Activated CD4-positive, alpha-beta memory T cell treated with anti-CD3 and anti-CD28 coated beads for 36 hours (primary cell): ENCODE measurements around the gene NDUFC1. TPM values are rescaled to one million over a fixed set of nuclear protein-coding genes. Genes with fewer than 3 reads are reported as not detected.
"Not testable (repeated sequence)": the region's sequence is repeated elsewhere in the genome, so short reads cannot be mapped to it uniquely, and the experiment has no call there.

Source experiments
- CTCF ChIA-PET: fragments of 350-600 bp; sonication (Branson Sonifier 250); formaldehyde crosslinking; loops from one replicate; lab custom pipeline; 2021; ENCODE audit warnings: antibody characterized with exemption, inconsistent platforms; lab: Charles Lee
- POLR2A ChIA-PET: fragments of 350-600 bp; sonication (Branson Sonifier 250); formaldehyde crosslinking; loops from one replicate; lab custom pipeline; 2021; ENCODE audit warnings: antibody characterized with exemption; lab: Charles Lee
- DNase-seq: peaks from one replicate; pipeline ENCODE4 v3.0.0-alpha.2; 2020
- H3K27ac Mint-ChIP-seq: one replicate; pipeline ENCODE4 v1.8.0; 2021; ENCODE audit warnings: mixed read lengths
- H3K27me3 Mint-ChIP-seq: one replicate; pipeline ENCODE4 v1.8.0; 2021; ENCODE audit warnings: mixed read lengths
- H3K36me3 Mint-ChIP-seq: one replicate; pipeline ENCODE4 v1.8.0; 2021; ENCODE audit warnings: mixed read lengths
- H3K4me1 Mint-ChIP-seq: one replicate; pipeline ENCODE4 v1.8.0; 2021; ENCODE audit warnings: low read depth, mixed read lengths
- H3K4me3 Mint-ChIP-seq: one replicate; pipeline ENCODE4 v1.8.0; 2021; ENCODE audit warnings: mild to moderate bottlenecking, mixed read lengths
- H3K9me3 Mint-ChIP-seq: one replicate; pipeline ENCODE4 v1.8.0; 2021; ENCODE audit warnings: mixed read lengths
- intact Hi-C: fragments of 100-400 bp; cut with micrococcal nuclease; formaldehyde crosslinking; loops from one replicate; pipeline ENCODE4 v1.15.1; 2023
- total RNA-seq, 2 experiments: library from RNA; stranded (reverse); gene quantifications; one replicate each; pipeline ENCODE4 v1.2.3, GENCODE V29; 2021

NDUFC1 gene
- total RNA-seq, 2 experiments from 2014 or later: 51.2 to 52.4 TPM

DNA sequence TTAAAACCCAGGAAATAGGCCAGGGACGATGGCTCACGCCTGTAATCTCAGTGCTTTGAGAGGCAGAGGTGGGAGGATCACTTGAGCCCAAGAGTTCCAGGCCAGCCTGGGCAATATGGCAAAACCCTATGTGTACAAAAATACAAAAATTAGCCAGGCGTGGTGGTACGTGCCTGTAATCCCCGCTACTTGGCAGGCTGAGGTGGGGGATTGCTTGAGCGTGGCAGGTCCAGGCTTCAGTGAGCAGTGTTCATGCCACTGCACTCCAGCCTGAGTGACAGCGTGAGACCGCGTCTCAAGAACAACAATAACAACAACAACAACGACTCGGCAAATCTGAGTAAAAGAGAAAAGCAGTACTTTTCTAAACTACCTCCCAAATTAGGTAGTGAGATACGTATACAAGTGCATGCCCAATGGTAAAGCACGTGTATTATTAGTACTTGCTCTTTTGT lies 13.0 kb upstream of the NDUFC1 start:
- POLR2A ChIA-PET: interaction anchor here (0.7 to 1.5 kb wide), 2 partner anchors 14 to 138 kb away, joined by 4 to 6 read pairs; partner anchors contain the start of genes ELF2 and NAA15
- peak overlapping the region; percentile 77 for H3K27ac Mint-ChIP-seq
- no peak for DNase-seq
- no peak overlapping the region for H3K4me3 Mint-ChIP-seq
- peaks cover 72% of the 10 kb centered on the region for H3K4me1 Mint-ChIP-seq
- CTCF ChIA-PET: interaction anchor here (1.0 to 1.4 kb wide), 2 partner anchors 10 to 19 kb away, joined by 3 to 5 read pairs; no protein-coding TSS in a partner anchor
- no peaks in the 10 kb centered on the region for H3K9me3 Mint-ChIP-seq
- H3K27me3 Mint-ChIP-seq: no peaks in the 10 kb centered on the region
- intact Hi-C loops: loop anchor here (2.0 kb wide), 1 partner anchor 16 kb away; no protein-coding TSS in a partner anchor
- H3K36me3 Mint-ChIP-seq: peaks cover 12% of the 10 kb centered on the region

DNA sequence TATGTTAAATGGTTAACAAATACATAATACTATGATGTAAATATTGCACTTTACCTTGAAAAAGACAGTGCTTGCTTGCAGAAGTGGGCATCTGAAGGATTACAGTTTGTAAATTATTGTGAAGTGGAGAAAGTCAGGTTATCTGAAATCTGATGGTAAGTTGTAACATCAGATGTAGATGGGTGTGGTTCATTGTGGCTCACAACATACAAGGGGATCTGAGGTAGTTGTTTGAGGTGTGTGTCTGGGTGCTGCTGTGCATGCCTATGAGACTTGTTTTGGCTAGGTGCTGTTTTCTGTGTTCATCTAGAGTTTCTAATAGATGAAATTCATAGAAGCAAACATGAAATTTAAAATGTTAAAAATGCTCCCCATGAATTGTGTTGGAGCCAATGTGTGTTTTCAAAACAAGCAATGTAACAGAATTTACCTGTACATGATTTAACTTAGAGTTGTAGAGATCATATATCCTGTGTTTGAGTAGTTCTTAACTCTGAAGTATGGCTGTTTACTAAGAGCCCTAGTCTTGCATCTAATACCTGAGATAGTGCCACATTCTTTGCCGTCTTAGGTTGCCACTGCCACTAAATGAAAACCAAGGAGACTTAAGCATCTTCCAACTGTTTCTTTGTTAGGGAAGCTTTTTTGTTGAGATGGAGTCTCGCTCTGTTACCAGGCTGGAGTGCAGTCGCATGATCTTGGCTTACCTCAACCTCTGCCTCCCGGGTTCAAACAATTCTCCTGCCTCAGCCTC lies 11.9 kb upstream of the NDUFC1 start:
- no peak for DNase-seq
- intact Hi-C loops: loop anchor here (2.0 kb wide), 1 partner anchor 17 kb away; no protein-coding TSS in a partner anchor
- Mint-ChIP-seq H3K36me3 (peaks cover 6% of the 10 kb centered on the region), H3K4me1 (peaks cover 65% of the 10 kb centered on the region), H3K4me3 (no peak overlapping the region), H3K27me3 (no peaks in the 10 kb centered on the region), H3K9me3 (no peaks in the 10 kb centered on the region), H3K27ac (peak overlapping the region; percentile 77)
- ChIA-PET CTCF (no interaction called here), POLR2A (interaction anchor here (0.7 to 1.5 kb wide), 2 partner anchors 13 to 137 kb away, joined by 4 to 6 read pairs; partner anchors contain the start of genes ELF2 and NAA15)

DNA sequence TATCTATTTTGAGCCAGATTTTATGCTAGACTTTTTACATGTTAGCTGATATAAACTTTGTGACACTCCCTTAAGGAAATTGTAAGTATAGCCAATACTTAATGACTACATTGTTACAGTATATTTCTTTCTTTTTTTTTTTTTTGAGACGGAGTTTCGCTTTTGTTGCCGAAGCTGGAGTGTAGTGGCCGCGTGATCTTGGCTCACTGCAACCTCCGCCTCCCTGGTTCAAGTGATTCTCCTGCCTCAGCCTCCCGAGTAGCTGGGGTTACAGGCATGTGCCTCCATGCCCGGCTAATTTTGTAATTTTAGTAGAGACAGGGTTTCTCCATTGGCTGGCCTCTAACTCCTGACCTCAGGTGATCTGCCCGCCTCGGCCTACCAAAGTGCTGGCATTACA lies 11.1 kb upstream of the NDUFC1 start:
- Mint-ChIP-seq H3K27ac (peak overlapping the region; percentile 77), H3K4me1 (peaks cover 65% of the 10 kb centered on the region), H3K4me3 (peak overlapping the region; percentile 37)
- H3K27me3 Mint-ChIP-seq, POLR2A ChIA-PET, H3K9me3 Mint-ChIP-seq, H3K36me3 Mint-ChIP-seq, DNase-seq, intact Hi-C loops, CTCF ChIA-PET: not testable (repeated sequence)

DNA sequence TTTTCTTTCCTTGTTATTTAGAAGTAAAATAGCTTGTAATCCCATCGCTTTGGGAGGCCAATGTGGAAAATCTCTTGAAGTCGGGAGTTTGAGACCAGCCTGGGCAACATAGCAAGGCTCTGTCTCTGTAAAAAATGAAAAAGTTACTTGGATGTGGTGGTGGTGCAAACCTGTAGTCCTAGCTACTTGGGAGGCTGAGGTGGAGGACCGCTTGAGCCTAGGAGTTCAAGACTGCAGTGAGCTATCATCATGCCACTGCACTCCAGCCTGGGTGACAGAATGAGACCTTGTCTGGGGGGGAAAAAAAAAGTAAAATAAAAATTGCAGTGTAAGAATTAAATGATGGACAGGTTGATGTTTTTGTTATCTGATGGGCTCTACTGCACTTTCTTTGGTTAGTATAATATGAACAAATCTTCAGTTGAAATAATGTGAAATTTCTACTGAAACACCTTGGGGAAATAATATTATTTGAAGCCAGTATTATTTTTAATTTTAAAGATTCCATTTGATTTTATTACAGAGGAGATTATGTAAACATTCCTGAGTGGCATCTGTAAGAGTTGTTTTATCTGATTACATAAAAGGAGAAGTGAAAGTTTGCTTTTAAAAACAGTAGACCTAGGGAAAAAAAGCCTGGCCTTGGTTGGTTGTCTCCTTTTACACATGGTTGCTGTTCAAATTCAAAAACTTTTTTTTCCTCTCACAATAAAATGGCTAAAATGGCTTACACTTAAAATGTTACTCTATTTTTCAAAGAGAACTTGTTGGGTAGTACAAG lies 10.5 kb upstream of the NDUFC1 start:
- ChIA-PET CTCF (no interaction called here), POLR2A (interaction anchor here (1.7 kb wide), 1 partner anchor 10 kb away, joined by 5 read pairs; the partner anchor contains the start of gene NDUFC1)
- no peaks in the 10 kb centered on the region for H3K27me3 Mint-ChIP-seq
- H3K27ac Mint-ChIP-seq: peak overlapping the region; percentile 30
- peaks cover 66% of the 10 kb centered on the region for H3K4me1 Mint-ChIP-seq
- no peak overlapping the region for H3K4me3 Mint-ChIP-seq
- H3K9me3 Mint-ChIP-seq: no peaks in the 10 kb centered on the region
- no peak for DNase-seq
- intact Hi-C loops: loop anchor here (1.0 kb wide), 1 partner anchor 10 kb away; the partner anchor contains the start of gene NDUFC1
- peaks cover 8% of the 10 kb centered on the region for H3K36me3 Mint-ChIP-seq

DNA sequence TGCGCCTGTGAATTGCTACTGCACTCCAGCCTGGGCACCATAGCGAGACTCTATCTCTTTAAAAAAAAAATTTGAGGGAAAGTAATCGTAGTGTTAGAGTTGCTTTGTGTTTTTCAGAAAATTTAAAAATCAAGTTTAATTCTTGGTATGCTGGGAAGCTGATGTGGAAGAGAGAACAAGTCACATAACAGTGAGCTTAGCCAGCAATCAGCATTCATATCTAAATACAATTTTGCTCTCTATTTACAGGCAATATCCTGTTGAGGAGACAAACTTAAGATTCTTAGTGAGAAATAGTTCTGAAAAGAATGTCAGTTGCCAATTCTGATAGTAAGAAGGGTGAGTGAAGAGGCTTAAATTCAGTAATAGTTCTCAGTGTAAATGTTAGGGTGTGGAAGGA lies 9.6 kb upstream of the NDUFC1 start:
- no peak overlapping the region for H3K4me3 Mint-ChIP-seq
- CTCF ChIA-PET: no interaction called here
- POLR2A ChIA-PET: interaction anchor here (0.5 to 1.7 kb wide), 3 partner anchors 10 to 295 kb away, joined by 3 to 5 read pairs (median 4); partner anchors contain the start of genes NAA15 and NDUFC1
- peaks cover 67% of the 10 kb centered on the region for H3K4me1 Mint-ChIP-seq
- no peak for DNase-seq
- H3K36me3 Mint-ChIP-seq: peaks cover 9% of the 10 kb centered on the region
- no peaks in the 10 kb centered on the region for H3K9me3 Mint-ChIP-seq
- no peak overlapping the region for H3K27ac Mint-ChIP-seq
- intact Hi-C loops: loop anchor here (1.0 kb wide), 1 partner anchor 10 kb away; the partner anchor contains the start of gene NDUFC1
- no peaks in the 10 kb centered on the region for H3K27me3 Mint-ChIP-seq

DNA sequence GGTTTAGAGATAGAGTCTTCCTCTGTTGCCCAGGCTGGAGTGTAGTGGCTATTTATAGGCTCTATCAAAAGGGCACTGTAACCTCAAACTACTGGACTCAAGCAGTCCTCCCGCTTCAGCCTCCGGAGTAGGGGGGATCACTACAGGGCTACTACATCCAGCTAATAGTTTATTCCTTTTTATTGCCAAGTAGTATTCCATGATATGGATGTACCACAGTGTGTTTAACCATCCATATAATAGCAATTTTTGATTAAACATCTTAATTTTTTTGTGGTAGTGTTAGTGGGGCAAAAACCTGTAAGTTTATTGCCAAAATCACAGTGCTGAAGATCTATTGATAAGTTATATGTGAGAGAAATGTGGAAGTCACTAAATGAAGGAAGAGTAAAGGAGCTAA lies 2.6 kb upstream of the NDUFC1 start:
- H3K27ac Mint-ChIP-seq: peak overlapping the region; percentile 38
- no peaks in the 10 kb centered on the region for H3K27me3 Mint-ChIP-seq
- intact Hi-C loops: loop anchor here (5.0 kb wide), 1 partner anchor 847 kb away; the partner anchor contains the start of gene MAML3
- H3K4me3 Mint-ChIP-seq: no peak overlapping the region
- CTCF ChIA-PET: interaction anchor here (0.7 to 0.9 kb wide), 2 partner anchors 11 to 274 kb away, joined by 3 read pairs; no protein-coding TSS in a partner anchor
- POLR2A ChIA-PET: interaction anchor here (1.3 kb wide), 1 partner anchor 9 kb away, joined by 6 read pairs; no protein-coding TSS in a partner anchor
- peaks cover 37% of the 10 kb centered on the region for H3K36me3 Mint-ChIP-seq
- no peaks in the 10 kb centered on the region for H3K9me3 Mint-ChIP-seq
- peaks cover 51% of the 10 kb centered on the region for H3K4me1 Mint-ChIP-seq
- no peak for DNase-seq

DNA sequence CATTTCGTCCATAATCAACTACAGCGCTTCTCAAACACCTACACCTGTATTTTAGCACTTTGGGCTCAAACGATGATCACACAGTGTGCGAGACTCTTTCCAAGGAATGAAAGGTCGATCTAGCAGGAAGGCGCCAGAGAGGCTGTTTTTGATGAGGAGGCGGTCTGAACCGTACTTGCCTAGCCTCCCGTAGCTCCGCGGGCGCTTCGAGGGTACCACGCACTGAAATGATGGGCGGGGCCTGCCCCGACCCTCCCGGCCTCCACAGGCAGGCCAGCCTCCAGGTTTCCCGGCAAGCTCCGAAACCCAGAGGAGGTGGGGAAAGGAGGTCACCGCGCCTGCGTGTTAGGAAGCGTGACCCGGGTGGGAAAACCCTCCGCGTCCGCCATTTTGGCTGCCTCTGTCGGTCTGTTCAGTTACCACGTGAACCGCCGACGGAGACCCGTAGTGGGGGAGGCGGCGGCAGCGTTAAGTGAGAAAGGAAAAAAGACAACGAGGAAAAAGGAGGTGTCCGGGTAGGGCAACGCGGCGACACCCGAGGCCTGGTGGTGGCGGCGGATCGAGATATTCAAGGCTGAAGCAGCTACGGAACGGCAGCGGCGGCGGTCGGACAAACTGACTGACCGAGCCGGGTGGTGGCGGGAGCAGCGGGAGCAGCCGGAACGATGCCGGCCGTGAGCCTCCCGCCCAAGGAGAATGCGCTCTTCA lies 1.0 kb downstream of the NDUFC1 start, which contains the start of gene NAA15:
NAA15 (plus strand) TSS at position 393 of the 708 bp plus-strand sequence; CDS start at position 666, 273 bp downstream.
- Mint-ChIP-seq H3K9me3 (no peaks in the 10 kb centered on the region), H3K4me1 (peaks cover 51% of the 10 kb centered on the region), H3K27me3 (no peaks in the 10 kb centered on the region), H3K27ac (peak within 1 kb of the TSS; percentile 100), H3K36me3 (peaks cover 26% of the 10 kb centered on the region), H3K4me3 (peak within 1 kb of the TSS; percentile 100)
- intact Hi-C loops: loop anchor here (1.0 to 5.0 kb wide), 8 partner anchors 35 to 851 kb away; partner anchors contain the start of genes ELF2, MAML3, NOCT and SETD7
- DNase-seq: peak; percentile 99
- CTCF ChIA-PET: interaction anchor here (0.5 to 2.6 kb wide), 9 partner anchors 32 to 271 kb away, joined by 3 to 12 read pairs (median 4); no protein-coding TSS in a partner anchor
- POLR2A ChIA-PET: interaction anchor here (0.6 to 3.3 kb wide), 14 partner anchors 9 to 286 kb away, joined by 3 to 19 read pairs (median 6); partner anchors contain the start of genes ELF2, MGARP, NOCT and SETD7

DNA sequence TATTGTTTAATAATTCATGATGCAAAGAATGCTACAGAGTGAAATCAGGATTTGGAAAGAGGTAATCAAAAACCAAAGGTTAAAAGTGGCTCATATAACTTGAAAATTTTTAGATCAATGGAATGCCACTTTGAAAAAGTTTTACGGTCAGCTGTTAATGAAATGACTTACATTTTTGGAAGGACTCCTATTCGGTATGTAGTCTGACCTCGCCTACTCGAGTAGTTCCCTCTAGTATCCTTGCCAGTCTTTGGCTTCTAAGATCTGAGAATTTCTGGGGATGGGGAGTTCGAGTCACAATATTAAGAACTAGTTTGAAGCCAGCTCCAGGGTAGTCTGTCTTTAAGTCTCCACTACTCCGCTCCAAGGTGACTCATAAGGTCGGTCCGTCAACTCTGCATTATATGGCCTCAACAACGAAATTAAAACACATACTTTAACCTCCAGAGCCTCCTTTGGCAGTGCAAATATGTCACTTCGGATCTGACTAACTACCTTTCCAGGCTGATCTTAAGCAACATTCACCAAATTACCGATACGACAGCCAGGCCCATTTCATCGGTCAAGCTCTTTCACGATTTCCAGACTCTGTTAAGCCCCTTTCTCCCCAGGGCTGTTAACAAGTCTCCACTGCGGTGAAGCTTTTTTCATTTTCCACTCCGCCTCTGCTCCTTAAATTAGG lies 1.7 kb downstream of the NDUFC1 start:
- POLR2A ChIA-PET: interaction anchor here (0.9 to 3.3 kb wide), 12 partner anchors 8 to 286 kb away, joined by 3 to 19 read pairs (median 7); partner anchors contain the start of genes ELF2, MGARP, NOCT and SETD7
- H3K4me1 Mint-ChIP-seq: peaks cover 53% of the 10 kb centered on the region
- peak overlapping the region; percentile 100 for H3K4me3 Mint-ChIP-seq
- CTCF ChIA-PET: interaction anchor here (0.5 to 2.6 kb wide), 14 partner anchors 31 to 270 kb away, joined by 3 to 12 read pairs (median 4); no protein-coding TSS in a partner anchor
- H3K36me3 Mint-ChIP-seq: peaks cover 24% of the 10 kb centered on the region
- intact Hi-C loops: loop anchor here (1.0 to 5.0 kb wide), 9 partner anchors 34 to 852 kb away; partner anchors contain the start of genes ELF2, MAML3, NOCT and SETD7
- DNase-seq: peak; percentile 43
- no peaks in the 10 kb centered on the region for H3K27me3 Mint-ChIP-seq
- no peaks in the 10 kb centered on the region for H3K9me3 Mint-ChIP-seq
- peak overlapping the region; percentile 100 for H3K27ac Mint-ChIP-seq

DNA sequence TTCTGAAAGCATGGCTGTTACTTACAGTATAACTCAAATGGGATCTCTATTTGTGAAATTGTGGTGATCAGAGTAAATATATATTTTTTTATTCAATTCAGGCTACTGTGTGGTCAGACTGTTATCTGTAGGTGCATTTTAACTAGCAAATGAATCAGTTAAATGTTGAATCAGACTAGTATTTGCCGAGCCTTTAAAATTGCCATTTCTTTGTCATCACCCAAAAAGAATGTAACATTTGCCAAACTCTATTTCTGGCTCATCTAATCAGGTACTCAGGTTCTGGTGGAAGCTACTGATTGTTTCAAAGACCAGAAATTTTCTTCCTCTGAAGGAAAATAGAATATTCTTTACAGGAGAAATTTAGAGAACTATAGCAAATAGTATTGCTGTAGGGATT lies 2.7 kb downstream of the NDUFC1 start:
- CTCF ChIA-PET: interaction anchor here (0.6 to 2.6 kb wide), 6 partner anchors 33 to 342 kb away, joined by 3 to 12 read pairs (median 4); no protein-coding TSS in a partner anchor
- POLR2A ChIA-PET: interaction anchor here (2.4 kb wide), 1 partner anchor 216 kb away, joined by 13 read pairs; no protein-coding TSS in a partner anchor
- peaks cover 45% of the 10 kb centered on the region for H3K4me1 Mint-ChIP-seq
- H3K27ac Mint-ChIP-seq: no peak overlapping the region
- DNase-seq: no peak
- no peaks in the 10 kb centered on the region for H3K9me3 Mint-ChIP-seq
- H3K27me3 Mint-ChIP-seq: no peaks in the 10 kb centered on the region
- intact Hi-C loops: no loop called here
- H3K4me3 Mint-ChIP-seq: no peak overlapping the region
- peaks cover 19% of the 10 kb centered on the region for H3K36me3 Mint-ChIP-seq

DNA sequence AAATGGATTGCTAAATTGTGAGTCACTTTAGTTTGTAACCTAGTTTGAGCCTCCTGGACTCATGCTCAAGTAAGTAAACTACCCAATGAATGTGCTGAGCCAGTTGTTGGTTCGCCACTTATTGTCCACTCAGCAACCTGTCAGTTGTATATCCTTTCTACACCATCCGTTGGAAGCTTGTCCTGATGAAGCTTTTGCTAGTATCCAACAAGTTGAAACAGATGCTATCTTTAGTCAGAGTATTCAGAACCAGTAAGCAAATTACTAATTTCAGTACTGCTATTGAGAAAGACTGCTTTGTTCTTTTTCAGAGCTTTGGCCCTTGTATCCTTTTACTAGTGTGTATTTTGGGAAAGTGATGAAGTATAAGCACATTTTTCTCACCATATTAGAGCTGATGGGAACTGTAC lies 5.3 kb downstream of the NDUFC1 start:
- Mint-ChIP-seq H3K36me3 (peaks cover 25% of the 10 kb centered on the region), H3K27ac (no peak overlapping the region), H3K9me3 (no peaks in the 10 kb centered on the region), H3K4me3 (no peak overlapping the region), H3K4me1 (peaks cover 32% of the 10 kb centered on the region), H3K27me3 (no peaks in the 10 kb centered on the region)
- intact Hi-C loops: no loop called here
- no peak for DNase-seq
- POLR2A ChIA-PET: interaction anchor here (0.7 to 3.4 kb wide), 2 partner anchors 119 to 214 kb away, joined by 3 to 15 read pairs; partner anchors contain the start of gene ELF2
- CTCF ChIA-PET: interaction anchor here (1.1 to 3.5 kb wide), 9 partner anchors 9 to 278 kb away, joined by 3 to 40 read pairs (median 5); no protein-coding TSS in a partner anchor
